GM12892 (cell line): ENCODE measurements around the gene CEP128.
A peak's percentile ranks its signal among the peaks of the same experiment; 100 is the strongest.

Source experiments
- DNase-seq: peaks from one replicate; pipeline ENCODE4 v3.0.0; 2011; ENCODE audit not compliant: insufficient read length
- FAIRE-seq: peaks from 2 replicates; lab custom pipeline; 2011; peaks lifted over from hg19 to GRCh38; lab: Jason Lieb, UNC
- POLR2A ChIP-seq: IDR thresholded peaks from 2 replicates; pipeline ENCODE4 v1.6.1; 2011; ENCODE audit warnings: low read depth, low read length, control low read depth
- POLR2AphosphoS5 ChIP-seq: IDR thresholded peaks from 2 replicates; pipeline ENCODE4 v1.6.1; 2011; ENCODE audit warnings: low read depth, low read length, control low read depth
- TAF1 ChIP-seq: IDR thresholded peaks from 2 replicates; pipeline ENCODE4 v1.6.1; 2011; ENCODE audit warnings: low read depth, mild to moderate bottlenecking, control low read depth, low read length, borderline replicate concordance

CEP128 gene

DNA sequence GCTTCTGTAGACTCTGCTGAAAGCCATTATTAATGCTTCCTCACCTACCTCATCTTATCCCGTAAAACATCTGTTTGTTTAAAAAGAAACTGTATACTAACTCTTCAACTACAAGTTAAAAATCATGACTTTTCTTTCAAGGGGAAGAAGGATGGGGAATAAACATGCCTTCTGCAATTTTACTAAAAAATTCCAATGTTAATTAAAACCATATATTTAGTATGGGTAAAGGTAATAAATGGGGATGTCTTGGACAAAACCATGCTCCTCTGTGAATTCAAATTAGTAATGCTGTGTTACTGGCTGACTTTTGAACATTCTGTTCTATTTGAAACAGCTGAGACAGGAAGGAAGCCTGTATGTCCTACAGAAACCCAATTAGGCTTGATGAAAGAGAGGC is 419.1 kb downstream of the CEP128 start:
- no peak for DNase-seq

DNA sequence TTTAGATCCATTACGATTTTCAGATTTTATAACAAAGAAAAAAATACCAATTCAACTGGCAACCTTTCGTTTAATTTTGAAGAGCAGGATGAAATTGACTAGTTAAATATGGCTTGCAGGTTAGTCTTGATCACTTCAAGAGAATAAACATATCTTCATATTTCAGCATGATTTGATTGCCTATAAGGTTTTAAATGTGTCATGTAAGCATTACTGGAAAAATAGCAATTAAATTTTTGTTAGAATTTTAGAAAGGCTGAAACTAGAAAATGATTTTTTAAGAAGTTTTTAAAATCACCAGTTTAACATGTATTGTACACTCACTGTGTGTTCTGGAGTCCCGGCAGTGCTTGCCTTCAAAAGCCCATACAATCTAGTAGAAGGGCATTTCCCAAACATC is 420.1 kb downstream of the CEP128 start:
- DNase-seq (no peak), FAIRE-seq (no peak)
- no peak for TF ChIP-seq TAF1
- TF ChIP-seq POLR2AphosphoS5 = no peak
- TF ChIP-seq POLR2A = no peak

More for the DNA sequence above, 419.1 kb downstream of the CEP128 start:
- TF ChIP-seq POLR2A = no peak
- no peak for TF ChIP-seq POLR2AphosphoS5
- no peak for TF ChIP-seq TAF1
- no peak for FAIRE-seq

DNA sequence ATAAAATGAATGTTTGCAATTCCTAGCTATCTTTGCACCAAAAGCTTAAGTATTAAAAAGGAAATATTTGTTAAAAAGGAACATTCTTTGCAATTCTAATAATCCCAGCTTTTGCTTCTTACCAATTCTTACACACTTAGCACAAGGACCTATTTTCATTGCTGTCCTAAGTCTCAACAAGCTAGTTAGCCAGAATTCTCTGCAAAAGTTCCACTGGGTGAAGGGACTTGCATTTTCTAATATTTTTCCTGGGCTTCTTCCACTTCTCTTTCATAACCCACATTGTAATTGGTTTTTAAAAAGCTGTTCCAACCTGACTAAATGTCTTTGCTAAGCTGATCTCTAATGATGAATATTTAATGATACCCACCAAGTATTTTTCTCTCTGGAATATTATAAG is 422.5 kb downstream of the CEP128 start:
- no peak for TF ChIP-seq POLR2AphosphoS5
- no peak for TF ChIP-seq POLR2A
- no peak for TF ChIP-seq TAF1
- DNase-seq = no peak
- FAIRE-seq = no peak

DNA sequence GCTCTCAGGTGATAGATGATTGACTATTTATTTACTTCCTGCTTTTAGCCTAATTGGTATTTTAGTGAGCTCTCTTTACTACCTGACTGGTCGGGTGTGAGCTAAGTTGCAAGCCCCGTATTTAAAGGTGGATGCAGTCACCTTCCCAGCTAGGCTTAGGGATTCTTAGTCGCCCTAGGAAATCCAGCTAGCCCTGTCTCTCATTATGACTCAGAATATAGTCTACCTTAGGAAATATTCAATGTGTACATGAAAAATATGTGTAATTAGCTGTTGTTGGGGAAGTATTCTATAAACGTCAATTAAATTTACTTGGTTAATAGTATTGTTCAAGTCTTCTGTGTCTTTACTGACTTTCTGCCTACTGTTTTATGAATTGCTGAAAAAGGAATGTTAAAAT is 423.4 kb downstream of the CEP128 start:
- no peak for TF ChIP-seq TAF1
- TF ChIP-seq POLR2AphosphoS5 = no peak
- TF ChIP-seq POLR2A = no peak
- no peak for FAIRE-seq
- DNase-seq = no peak

DNA sequence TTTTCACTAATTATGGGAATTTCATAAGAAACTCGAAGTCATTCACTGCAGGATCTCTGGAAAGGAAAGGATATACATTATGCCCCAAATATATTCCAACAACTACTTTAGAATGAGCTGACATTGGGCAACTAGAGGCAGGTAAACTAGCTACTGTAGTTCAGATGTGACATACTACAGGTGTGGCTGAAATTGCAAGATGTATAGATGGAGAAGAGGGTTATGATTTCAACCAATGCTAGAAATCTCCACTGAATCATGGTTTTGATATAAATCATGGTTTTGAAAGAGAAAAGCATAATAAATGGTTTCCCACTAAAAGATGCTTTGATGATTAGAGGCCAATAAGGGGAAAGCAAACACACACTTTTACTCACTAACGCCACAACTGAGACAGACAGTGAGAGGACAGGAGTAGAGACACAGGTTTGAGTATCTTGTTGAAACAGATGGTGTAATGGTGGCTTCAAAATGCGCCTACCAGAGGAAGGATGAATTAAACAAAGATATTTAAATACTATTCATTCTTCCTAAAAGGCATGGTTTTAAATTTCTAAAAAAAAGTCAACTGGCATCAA is 434.2 kb downstream of the CEP128 start:
- DNase-seq (no peak), FAIRE-seq (no peak)
- TF ChIP-seq POLR2A (no peak), POLR2AphosphoS5 (no peak), TAF1 (no peak)

DNA sequence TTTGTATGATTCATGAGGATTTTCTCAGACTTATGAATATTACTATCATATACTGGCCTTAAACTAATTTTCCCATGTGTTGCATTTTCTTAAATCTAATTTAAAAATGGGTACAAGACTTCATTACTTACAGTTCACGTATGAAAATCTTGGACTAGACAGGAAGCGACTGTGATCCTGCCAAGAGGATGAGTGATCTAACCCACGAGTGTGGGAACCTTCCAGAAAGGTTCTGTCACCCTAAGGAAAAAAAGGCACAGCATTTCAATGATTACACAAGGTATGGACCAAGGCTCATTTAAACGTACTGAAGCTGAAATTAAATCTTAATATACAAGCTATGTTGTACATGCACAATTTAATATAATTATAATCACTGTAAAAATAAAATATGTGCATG is 436.8 kb downstream of the CEP128 start:
- no peak for TF ChIP-seq TAF1
- TF ChIP-seq POLR2AphosphoS5 = no peak
- TF ChIP-seq POLR2A = no peak
- DNase-seq (no peak), FAIRE-seq (no peak)

DNA sequence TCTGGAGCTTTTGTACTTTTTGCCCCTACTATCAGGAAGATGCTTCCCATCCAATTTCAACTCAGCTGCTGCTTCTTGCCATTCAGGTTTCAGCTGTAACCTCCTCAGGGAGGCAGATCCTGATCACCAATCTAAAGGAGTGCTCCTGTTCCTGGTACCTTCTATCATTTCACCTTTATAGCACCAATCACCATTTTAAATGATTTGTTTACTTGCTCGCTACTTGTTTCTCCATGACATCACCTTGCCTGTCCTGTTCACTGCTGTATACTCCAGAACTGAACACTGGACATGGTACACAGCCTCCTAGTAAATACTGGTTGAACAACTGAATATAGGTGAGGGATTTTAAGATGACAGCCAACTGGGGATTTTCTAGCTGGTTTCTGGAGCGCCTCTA is 443.0 kb downstream of the CEP128 start:
- DNase-seq = no peak
- no peak for FAIRE-seq
- no peak for TF ChIP-seq TAF1
- no peak for TF ChIP-seq POLR2A

DNA sequence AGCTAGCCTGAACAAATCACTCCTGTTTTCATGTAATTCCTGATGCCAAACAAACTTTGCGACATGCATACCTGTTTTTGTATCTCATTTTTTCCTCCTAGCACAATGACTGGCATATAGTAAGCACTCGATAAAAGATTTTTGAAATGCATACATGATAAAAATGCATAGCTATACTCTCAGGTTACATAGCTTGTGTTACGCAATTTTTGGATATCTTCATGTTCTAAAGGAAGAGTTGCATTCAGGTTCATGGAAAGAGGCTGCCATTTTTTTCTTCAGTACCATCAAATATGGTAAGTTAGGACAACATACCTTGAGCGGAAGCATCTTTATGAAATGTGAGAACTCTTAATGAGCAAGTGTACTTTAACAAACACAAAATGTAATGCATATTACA is 445.4 kb downstream of the CEP128 start:
- DNase-seq (no peak), FAIRE-seq (no peak)
- TF ChIP-seq POLR2A (no peak), POLR2AphosphoS5 (no peak), TAF1 (no peak)

DNA sequence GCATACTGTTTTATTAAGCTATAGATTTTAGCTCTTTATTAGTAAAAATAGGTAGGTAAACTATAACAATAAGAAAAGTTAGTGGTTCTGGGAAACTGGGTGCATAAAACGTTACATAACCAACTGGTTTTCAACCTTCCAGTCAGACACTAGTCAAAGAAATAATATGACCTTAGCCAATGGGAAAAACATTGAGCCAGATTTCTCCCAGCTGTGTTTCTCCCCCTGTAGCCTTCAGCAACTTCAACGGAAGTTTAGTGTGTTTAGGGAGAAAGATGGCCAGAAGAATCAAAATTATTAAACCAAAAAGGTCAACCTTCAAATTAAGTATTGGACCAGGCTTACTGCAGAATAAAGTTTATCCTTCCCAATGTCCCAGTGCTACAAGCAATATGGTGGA is 446.8 kb downstream of the CEP128 start:
- TF ChIP-seq TAF1 (no peak), POLR2AphosphoS5 (no peak), POLR2A (no peak)
- DNase-seq (no peak), FAIRE-seq (no peak)

DNA sequence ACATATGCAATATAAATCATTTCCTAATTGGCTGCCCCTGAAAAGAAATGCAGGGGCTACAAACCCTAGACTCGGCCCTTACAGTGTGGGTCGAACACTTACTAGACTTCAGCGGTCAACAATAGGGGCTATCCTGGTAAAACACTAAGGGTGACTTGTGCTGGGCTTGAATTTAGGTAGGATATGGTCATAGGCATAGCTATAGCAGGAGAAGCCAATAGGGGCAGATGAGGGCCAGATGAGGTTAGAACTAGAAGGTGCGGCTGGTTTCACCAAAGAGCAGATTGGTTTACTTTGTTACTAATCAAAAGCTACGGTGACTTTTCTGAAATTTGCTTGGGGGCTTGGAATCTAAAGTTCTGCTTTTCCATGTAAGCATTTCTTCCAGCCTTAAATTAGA is 447.9 kb downstream of the CEP128 start:
- no peak for TF ChIP-seq TAF1
- no peak for TF ChIP-seq POLR2AphosphoS5
- no peak for TF ChIP-seq POLR2A
- no peak for DNase-seq
- no peak for FAIRE-seq

DNA sequence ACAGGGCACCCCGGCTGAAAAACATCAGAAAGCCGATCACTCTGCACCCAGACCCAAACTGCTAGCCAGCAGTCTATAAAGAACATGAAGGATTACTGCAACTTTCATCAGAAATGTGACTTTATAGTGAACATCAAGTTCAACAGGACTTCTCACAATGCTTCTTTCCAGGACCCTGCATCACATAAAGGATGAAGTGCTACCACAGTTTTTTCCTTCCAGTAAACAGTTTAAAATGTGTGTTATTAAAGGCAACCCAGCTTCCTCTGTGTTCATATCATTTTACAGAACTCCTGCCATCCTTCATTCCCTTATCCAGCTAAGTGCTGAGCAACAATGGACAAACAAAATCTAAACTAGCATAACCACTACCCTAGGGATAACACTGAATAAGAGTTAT is 449.9 kb downstream of the CEP128 start:
- no peak for FAIRE-seq
- TF ChIP-seq POLR2AphosphoS5 = no peak
- no peak for TF ChIP-seq POLR2A
- TF ChIP-seq TAF1 = no peak
- no peak for DNase-seq

DNA sequence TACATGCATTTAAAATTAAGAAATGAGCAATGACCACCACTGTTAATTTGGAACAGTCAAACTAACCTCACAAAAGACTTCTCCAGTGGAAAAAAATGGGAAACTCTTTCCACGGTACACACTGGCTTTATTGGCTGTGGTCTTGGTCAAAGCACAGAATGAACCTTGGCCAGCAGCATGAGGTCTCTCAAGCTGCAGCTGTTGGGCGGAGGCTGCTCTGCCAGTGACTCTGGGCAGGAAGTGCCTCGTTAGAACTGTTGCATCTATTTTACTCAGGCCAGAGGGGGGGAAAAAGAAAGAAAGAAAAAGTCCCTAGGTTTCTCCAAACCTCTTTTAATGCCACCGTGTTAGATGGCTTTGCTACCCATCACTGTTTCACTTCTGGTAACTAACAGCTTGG is 450.4 kb downstream of the CEP128 start:
- DNase-seq (no peak), FAIRE-seq (peak; percentile 70)
- TF ChIP-seq POLR2AphosphoS5 = no peak
- no peak for TF ChIP-seq POLR2A
- no peak for TF ChIP-seq TAF1

DNA sequence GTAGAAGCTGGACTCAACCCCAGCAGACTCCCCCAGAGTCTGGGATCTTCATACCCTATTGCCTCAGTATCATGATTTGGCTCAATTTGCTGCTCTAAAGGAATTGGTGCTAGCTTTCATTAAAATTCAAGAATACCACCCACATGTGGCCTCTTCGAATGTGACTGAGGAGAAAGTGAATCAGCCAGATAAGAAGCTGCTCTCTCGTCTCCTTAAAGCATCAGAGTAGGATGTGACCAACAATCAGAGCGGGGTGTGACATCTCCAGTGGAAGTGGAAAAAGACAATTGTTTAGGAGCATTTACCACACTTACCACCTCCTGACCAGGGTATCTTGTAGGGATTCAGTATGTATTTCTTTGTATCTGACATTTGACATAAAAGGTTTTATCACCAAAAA is 452.0 kb downstream of the CEP128 start:
- FAIRE-seq (no peak), DNase-seq (no peak)
- TF ChIP-seq POLR2AphosphoS5 (no peak), TAF1 (no peak), POLR2A (no peak)
